Measurements from ENCODE around the gene STON1.

DNA sequence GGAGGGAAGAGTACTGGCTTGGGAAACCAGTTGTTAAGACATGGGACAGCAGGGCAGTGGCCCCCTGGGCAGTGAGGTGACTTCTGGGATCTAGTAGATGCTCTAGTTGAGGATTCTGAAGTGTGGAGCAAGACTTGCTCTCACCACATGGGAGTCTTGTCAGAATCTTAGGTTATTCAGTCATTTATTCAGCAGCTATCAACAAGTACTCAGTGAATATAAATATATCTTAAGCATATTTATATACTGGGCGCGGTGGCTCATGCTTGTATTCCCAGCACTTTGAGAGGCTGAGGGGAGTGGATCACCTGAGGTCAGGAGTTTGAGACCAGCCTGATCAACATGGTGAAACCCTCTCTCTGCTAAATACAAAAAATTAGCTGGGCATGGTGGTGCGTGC is 20.0 kb downstream of the STON1 start:
- TF ChIP-seq, protein P1, sequence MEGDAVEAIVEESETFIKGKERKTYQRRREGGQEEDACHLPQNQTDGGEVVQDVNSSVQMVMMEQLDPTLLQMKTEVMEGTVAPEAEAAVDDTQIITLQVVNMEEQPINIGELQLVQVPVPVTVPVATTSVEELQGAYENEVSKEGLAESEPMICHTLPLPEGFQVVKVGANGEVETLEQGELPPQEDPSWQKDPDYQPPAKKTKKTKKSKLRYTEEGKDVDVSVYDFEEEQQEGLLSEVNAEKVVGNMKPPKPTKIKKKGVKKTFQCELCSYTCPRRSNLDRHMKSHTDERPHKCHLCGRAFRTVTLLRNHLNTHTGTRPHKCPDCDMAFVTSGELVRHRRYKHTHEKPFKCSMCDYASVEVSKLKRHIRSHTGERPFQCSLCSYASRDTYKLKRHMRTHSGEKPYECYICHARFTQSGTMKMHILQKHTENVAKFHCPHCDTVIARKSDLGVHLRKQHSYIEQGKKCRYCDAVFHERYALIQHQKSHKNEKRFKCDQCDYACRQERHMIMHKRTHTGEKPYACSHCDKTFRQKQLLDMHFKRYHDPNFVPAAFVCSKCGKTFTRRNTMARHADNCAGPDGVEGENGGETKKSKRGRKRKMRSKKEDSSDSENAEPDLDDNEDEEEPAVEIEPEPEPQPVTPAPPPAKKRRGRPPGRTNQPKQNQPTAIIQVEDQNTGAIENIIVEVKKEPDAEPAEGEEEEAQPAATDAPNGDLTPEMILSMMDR (IDR thresholded peaks at IDR 0.05) = no peak
- TF ChIP-seq POLR2A (IDR thresholded peaks at IDR 0.05) = no peak

Measured in testis (tissue), 2 donors.